Endothelial cell of umbilical vein (primary cell): ENCODE measurements around the gene P2RX2. TPM values are rescaled to one million over a fixed set of nuclear protein-coding genes. Genes with fewer than 3 reads are reported as not detected.

ENCODE experiments used
- BruUV-seq: library from RNA; stranded (reverse); fragments of 400-500 nt; replicated peaks from 2 replicates; lab custom pipeline; 2021; lab: Mats Ljungman, UMichigan
- CTCF ChIA-PET: fragments of 300-600, 350-600 bp; sonication (Branson Sonifier 250); formaldehyde crosslinking; loops from one replicate; lab custom pipeline; 2021; ENCODE audit warnings: antibody characterized with exemption, inconsistent platforms; lab: Charles Lee
- POLR2A ChIA-PET: fragments of 300-600, 350-600 bp; sonication (Branson Sonifier 250); formaldehyde crosslinking; loops from one replicate; lab custom pipeline; 2021; ENCODE audit warnings: antibody characterized with exemption, inconsistent platforms; lab: Charles Lee
- DNase-seq: peaks from one replicate; pipeline ENCODE4 v3.0.0-alpha.2; 2011; ENCODE audit warnings: low read depth, low spot score
- FAIRE-seq: peaks from 2 replicates; lab custom pipeline; 2011; peaks lifted over from hg19 to GRCh38; lab: Jason Lieb, UNC
- H2AFZ ChIP-seq: 2 replicates; pipeline ENCODE4 v1.6.0; 2012; ENCODE audit warnings: low read depth, low read length, control low read depth, inconsistent platforms
- H3K27ac ChIP-seq: 2 replicates; pipeline ENCODE4 v1.5.1; 2011; ENCODE audit warnings: low read depth, mild to moderate bottlenecking, control low read depth, low read length, moderate library complexity; ENCODE audit not compliant: insufficient read depth
- H3K27me3 ChIP-seq, 2 experiments: 2 replicates each; pipeline versions ENCODE4 v1.6.0 to v1.6.1; 2011; ENCODE audit warnings: low read length in 2 of 2, mixed read lengths in 1 of 2; ENCODE audit not compliant: control insufficient read depth in 2 of 2, insufficient read depth in 2 of 2
- H3K36me3 ChIP-seq, 2 experiments: 2 replicates in 1 of 2; 3 replicates in 1 of 2; pipeline ENCODE4 v1.5.1; 2011; ENCODE audit warnings: low read length in 2 of 2, mild to moderate bottlenecking in 1 of 2, moderate library complexity in 1 of 2; ENCODE audit not compliant: control insufficient read depth in 2 of 2, insufficient read depth in 2 of 2; ENCODE audit errors: extremely low read depth in 1 of 2
- H3K4me1 ChIP-seq: 3 replicates; pipeline ENCODE4 v1.5.1; 2011; ENCODE audit warnings: mild to moderate bottlenecking, low read length; ENCODE audit not compliant: control insufficient read depth, insufficient read depth; ENCODE audit errors: extremely low read depth
- H3K4me2 ChIP-seq: 2 replicates; pipeline ENCODE4 v1.6.1; 2011; ENCODE audit warnings: low read length, control low read depth, mixed read lengths; ENCODE audit not compliant: insufficient read depth
- H3K4me3 ChIP-seq, 3 experiments: fragments of 200-600 bp in 1 of 3; sonication (generic), shearing (Covaris generic) in 1 of 3; replicated peaks in 1 of 3; 2 replicates each; pipeline ENCODE4 v1.5.1; 2011 to 2016; ENCODE audit warnings: control low read depth in 3 of 3, low read length in 3 of 3, mild to moderate bottlenecking in 2 of 3, inconsistent platforms in 1 of 3, low read depth in 1 of 3, moderate library complexity in 1 of 3; ENCODE audit not compliant: insufficient read depth in 1 of 3
- H3K79me2 ChIP-seq: 2 replicates; pipeline ENCODE4 v1.6.0; 2012; ENCODE audit warnings: low read length, inconsistent platforms; ENCODE audit not compliant: control insufficient read depth, insufficient read depth
- H3K9ac ChIP-seq: replicated peaks from 2 replicates; pipeline ENCODE3; 2011; ENCODE audit warnings: low read length, control low read depth; ENCODE audit not compliant: insufficient read depth; ENCODE audit errors: extremely low read depth
- H3K9me1 ChIP-seq: replicated peaks from 3 replicates; pipeline ENCODE4 v1.6.0; 2011; ENCODE audit warnings: mild to moderate bottlenecking, low read length; ENCODE audit not compliant: control insufficient read depth, insufficient read depth; ENCODE audit errors: extremely low read depth
- H3K9me3 ChIP-seq: replicated peaks from 2 replicates; pipeline ENCODE4 v1.5.1; 2012; ENCODE audit warnings: low read length, inconsistent platforms; ENCODE audit not compliant: control insufficient read depth, insufficient read depth
- H4K20me1 ChIP-seq: replicated peaks from 2 replicates; pipeline ENCODE3; 2011; ENCODE audit warnings: mild to moderate bottlenecking, low read length; ENCODE audit not compliant: control insufficient read depth, insufficient read depth; ENCODE audit errors: extremely low read depth
- EZH2 ChIP-seq: IDR thresholded peaks from 2 replicates; pipeline ENCODE4 v1.6.1; 2012; ENCODE audit warnings: borderline replicate concordance, low read depth, mild to moderate bottlenecking, moderate library complexity, low read length, inconsistent platforms; ENCODE audit not compliant: severe bottlenecking
- FOS ChIP-seq: IDR thresholded peaks from 2 replicates; pipeline ENCODE4 v1.6.1; 2011; ENCODE audit warnings: mild to moderate bottlenecking, low read length, moderate library complexity, borderline replicate concordance; ENCODE audit not compliant: insufficient read depth
- GATA2 ChIP-seq: IDR thresholded peaks from 2 replicates; pipeline ENCODE4 v1.7.0; 2011; ENCODE audit warnings: low read depth, mild to moderate bottlenecking, moderate library complexity, mixed read lengths, low read length; ENCODE audit not compliant: insufficient read length, insufficient read depth
- JUN ChIP-seq: IDR thresholded peaks from 2 replicates; pipeline ENCODE4 v1.6.1; 2011; ENCODE audit warnings: borderline replicate concordance, low read depth; ENCODE audit not compliant: insufficient read length, insufficient read depth
- MAX ChIP-seq: IDR thresholded peaks from 2 replicates; pipeline ENCODE4 v1.6.1; 2011; ENCODE audit not compliant: insufficient read depth, insufficient read length
- MYC ChIP-seq: IDR thresholded peaks from one replicate; pipeline ENCODE4 v1.6.1; 2011; ENCODE audit warnings: mild to moderate bottlenecking, low read depth, low read length
- POLR2A ChIP-seq: IDR thresholded peaks from 2 replicates; pipeline ENCODE4 v1.6.1; 2012; ENCODE audit warnings: low read depth, mild to moderate bottlenecking, control low read depth, low read length
- POLR2AphosphoS5 ChIP-seq: IDR thresholded peaks from 2 replicates; pipeline ENCODE4 v1.6.1; 2012; ENCODE audit warnings: low read depth, mild to moderate bottlenecking, control low read depth, low read length, moderate library complexity; ENCODE audit not compliant: insufficient read depth
- dilution Hi-C: fragments of 300-500 bp; cut with MboI; formaldehyde crosslinking; loops from one replicate; pipeline ENCODE4 v1.15.0; 2019; ENCODE audit warnings: low sequenced_read_pairs; ENCODE audit not compliant: extremely low pct_ligation_motif_present
- intact Hi-C: fragments of 100-400 bp; cut with micrococcal nuclease; formaldehyde crosslinking; loops from one replicate; pipeline ENCODE4 v1.10.0; 2022
- polyA plus RNA-seq, 4 experiments: library from polyadenylated mRNA; depleted of rRNA in 3 of 4; stranded (reverse) in 3 of 4; unstranded in 1 of 4; fragments of >200 nt; gene quantifications; 2 replicates each; pipeline versions ENCODE4 v1.2.1 to v1.2.3, GENCODE V29; 2011 to 2012; ENCODE audit warnings: missing spikeins in 1 of 4
- total RNA-seq: library from RNA; stranded (reverse); gene quantifications from 2 replicates; pipeline ENCODE4 v1.2.3, GENCODE V29; 2021
- TF ChIP-seq, protein P1 (sequence below), 2 donors: IDR thresholded peaks; 1 replicate in 1 of 2; 2 replicates in 1 of 2; pipeline ENCODE4 v1.5.1; 2011; ENCODE audit warnings: low read length in 2 of 2, mild to moderate bottlenecking in 2 of 2, moderate library complexity in 2 of 2, control low read depth in 1 of 2, inconsistent platforms in 1 of 2, low read depth in 1 of 2; ENCODE audit not compliant: insufficient read depth in 1 of 2; ENCODE audit errors: extremely low read depth in 1 of 2

P2RX2 gene
- total and polyA plus RNA-seq, 2 donors (not counting 3 experiments of a cell fraction or from before 2014, with no cell fraction given), result not detected

- H3K9me1 ChIP-seq, result no peaks in the 10 kb centered on the region
- H3K9ac ChIP-seq, result no peak overlapping the region
- H3K79me2 ChIP-seq, result no peaks in the 10 kb centered on the region
- dilution Hi-C loops (no loop called here), intact Hi-C loops (no loop called here)
- no TSS peak for BruUV-seq
- no peaks in the 10 kb centered on the region for H3K4me1 ChIP-seq
- no peak overlapping the region for H3K4me3 ChIP-seq
- peaks cover 0 to 5% of the 10 kb centered on the region in 2 experiments for H3K27me3 ChIP-seq
- H3K9me3 ChIP-seq, result no peaks in the 10 kb centered on the region
- CTCF ChIA-PET, result interaction anchor here (1.5 kb wide), 1 partner anchor 164 kb away, joined by 4 read pairs; no protein-coding TSS in a partner anchor
- no peak overlapping the region for H2AFZ ChIP-seq
- FAIRE-seq (no peak), DNase-seq (no peak)
- H3K27ac ChIP-seq, result no peak overlapping the region
- POLR2A ChIA-PET, result no interaction called here
- H3K4me2 ChIP-seq, result no peak overlapping the region
- no peaks in the 10 kb centered on the region for H4K20me1 ChIP-seq
- H3K36me3 ChIP-seq, result peaks cover 2 to 32% of the 10 kb centered on the region in 2 experiments
- TF ChIP-seq JUN (no peak), GATA2 (no peak), FOS (no peak), MAX (no peak), MYC (no peak), POLR2A (no peak), EZH2 (no peak), POLR2AphosphoS5 (no peak)
- TF ChIP-seq, protein P1, sequence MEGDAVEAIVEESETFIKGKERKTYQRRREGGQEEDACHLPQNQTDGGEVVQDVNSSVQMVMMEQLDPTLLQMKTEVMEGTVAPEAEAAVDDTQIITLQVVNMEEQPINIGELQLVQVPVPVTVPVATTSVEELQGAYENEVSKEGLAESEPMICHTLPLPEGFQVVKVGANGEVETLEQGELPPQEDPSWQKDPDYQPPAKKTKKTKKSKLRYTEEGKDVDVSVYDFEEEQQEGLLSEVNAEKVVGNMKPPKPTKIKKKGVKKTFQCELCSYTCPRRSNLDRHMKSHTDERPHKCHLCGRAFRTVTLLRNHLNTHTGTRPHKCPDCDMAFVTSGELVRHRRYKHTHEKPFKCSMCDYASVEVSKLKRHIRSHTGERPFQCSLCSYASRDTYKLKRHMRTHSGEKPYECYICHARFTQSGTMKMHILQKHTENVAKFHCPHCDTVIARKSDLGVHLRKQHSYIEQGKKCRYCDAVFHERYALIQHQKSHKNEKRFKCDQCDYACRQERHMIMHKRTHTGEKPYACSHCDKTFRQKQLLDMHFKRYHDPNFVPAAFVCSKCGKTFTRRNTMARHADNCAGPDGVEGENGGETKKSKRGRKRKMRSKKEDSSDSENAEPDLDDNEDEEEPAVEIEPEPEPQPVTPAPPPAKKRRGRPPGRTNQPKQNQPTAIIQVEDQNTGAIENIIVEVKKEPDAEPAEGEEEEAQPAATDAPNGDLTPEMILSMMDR (IDR thresholded peaks at IDR 0.05; ENCODE audit: extremely low read depth in 1 of 2, insufficient read depth in 1 of 2, low read depth in 1 of 2, low read length in 2 of 2), result no peak
These were observed 40.5 kb upstream of the P2RX2 start for GRCh38 chr12:132578118-132578517.
